K562 (cell line): ENCODE data around the gene SPATC1L. TPM values are rescaled to one million over a fixed set of nuclear protein-coding genes. Genes with fewer than 3 reads are reported as not detected.
A peak's percentile ranks its signal among the peaks of the same experiment; 100 is the strongest.

Experiments used
- CBX1 ChIP-seq: sonication (generic); IDR thresholded peaks from 2 replicates; pipeline ENCODE4 v1.6.1; 2016; ENCODE audit warnings: antibody characterized with exemption, low read depth, mild to moderate bottlenecking
- HDAC3 ChIP-seq: fragments of 450-650 bp; IDR thresholded peaks from 2 replicates; pipeline ENCODE4 v1.6.1; 2018; ENCODE audit warnings: borderline replicate concordance, mild to moderate bottlenecking, moderate library complexity; ENCODE audit not compliant: partially characterized antibody
- IRF1 ChIP-seq: sonication (generic); formaldehyde crosslinking; IDR thresholded peaks from 2 replicates; pipeline ENCODE4 v1.8.0; 2022; ENCODE audit warnings: missing genetic modification reagents, mild to moderate bottlenecking, borderline replicate concordance
- KDM4B ChIP-seq, 2 experiments: fragments of 450-650 bp in 1 of 2; sonication (generic) in 1 of 2; IDR thresholded peaks; 2 replicates each; pipeline ENCODE4 v1.6.1; 2016 to 2017; ENCODE audit warnings: borderline replicate concordance in 2 of 2, antibody characterized with exemption in 1 of 2, low read depth in 1 of 2, mild to moderate bottlenecking in 1 of 2
- KLF10 ChIP-seq: fragments of 250-450 bp; sonication (Bioruptor Pico); IDR thresholded peaks from 2 replicates; pipeline ENCODE4 v1.6.1; 2021; ENCODE audit warnings: matching md5 sums
- MCM2 ChIP-seq: fragments of 450-650 bp; IDR thresholded peaks from 2 replicates; pipeline ENCODE4 v1.6.1; 2017; ENCODE audit warnings: low read depth, mild to moderate bottlenecking
- PURB ChIP-seq: sonication (generic); formaldehyde crosslinking; IDR thresholded peaks from 2 replicates; pipeline ENCODE4 v1.9.0; 2021; ENCODE audit warnings: low read depth, mild to moderate bottlenecking, missing genetic modification reagents
- SMARCA4 ChIP-seq: fragments of 450-650 bp; IDR thresholded peaks from 2 replicates; pipeline ENCODE4 v1.6.1; 2016
- TAF15 ChIP-seq: fragments of 200-400 bp; formaldehyde crosslinking; IDR thresholded peaks from 2 replicates; pipeline ENCODE4 v1.6.1; 2017; ENCODE audit warnings: mild to moderate bottlenecking, low read depth, low read length, moderate library complexity
- ZBTB26 ChIP-seq: fragments of 450-650 bp; formaldehyde crosslinking; IDR thresholded peaks from 2 replicates; pipeline ENCODE4 v1.4.0; 2022; ENCODE audit warnings: missing genetic modification characterization
- ZFX ChIP-seq: sonication (generic); formaldehyde crosslinking; IDR thresholded peaks from 2 replicates; pipeline ENCODE4 v1.8.0; 2022; ENCODE audit warnings: mild to moderate bottlenecking, missing genetic modification reagents, moderate library complexity
- polyA plus RNA-seq, 8 experiments: library from polyadenylated mRNA; depleted of rRNA in 4 of 8; stranded (reverse) in 5 of 8; unstranded in 3 of 8; fragments of >200 nt; fragmentation: Nextera tagmentation in 2 of 8; fragmentation: Illumina TruSeq in 1 of 8; extraction: Ambion mirVana in 2 of 8; extraction: Trizol in 1 of 8; gene quantifications; 2 replicates each; pipeline versions ENCODE4 v1.2.1 to v1.2.3, GENCODE V29; 2011 to 2014; ENCODE audit warnings: inconsistent platforms in 1 of 8, missing spikeins in 1 of 8
- total RNA-seq, 7 experiments: library from RNA; depleted of rRNA in 6 of 7; stranded (reverse); fragments of >200 nt in 6 of 7; fragmentation: Illumina TruSeq in 2 of 7; extraction: Trizol in 2 of 7; gene quantifications; 2 replicates each; pipeline versions ENCODE4 v1.2.1 to v1.2.3, GENCODE V29; 2011 to 2021; ENCODE audit warnings: low replicate concordance in 1 of 7
- TF ChIP-seq, protein P1 (sequence below): fragments of 250-450 bp; sonication (Bioruptor Pico); IDR thresholded peaks from 2 replicates; pipeline ENCODE4 v1.5.0; 2021; ENCODE audit warnings: mild to moderate bottlenecking, borderline replicate concordance
- TF ChIP-seq, protein P2 (sequence below), 2 experiments: fragments of 450-650 bp; conservative IDR thresholded peaks; 2 replicates each; pipeline ENCODE4 v1.6.1; 2017; ENCODE audit warnings: mild to moderate bottlenecking in 2 of 2, moderate library complexity in 2 of 2
- TF ChIP-seq, protein P3 (sequence below): fragments of 450-650 bp; IDR thresholded peaks from 2 replicates; pipeline ENCODE4 v1.6.1; 2018; ENCODE audit not compliant: partially characterized antibody

The SPATC1L gene
- total and polyA plus RNA-seq, 9 of the 15 experiments (the other 6 are each of a cell fraction or from before 2014, with no cell fraction given), result 0.14 to 121 (median 34.0) TPM; not detected in 1

- TF ChIP-seq, protein P1, sequence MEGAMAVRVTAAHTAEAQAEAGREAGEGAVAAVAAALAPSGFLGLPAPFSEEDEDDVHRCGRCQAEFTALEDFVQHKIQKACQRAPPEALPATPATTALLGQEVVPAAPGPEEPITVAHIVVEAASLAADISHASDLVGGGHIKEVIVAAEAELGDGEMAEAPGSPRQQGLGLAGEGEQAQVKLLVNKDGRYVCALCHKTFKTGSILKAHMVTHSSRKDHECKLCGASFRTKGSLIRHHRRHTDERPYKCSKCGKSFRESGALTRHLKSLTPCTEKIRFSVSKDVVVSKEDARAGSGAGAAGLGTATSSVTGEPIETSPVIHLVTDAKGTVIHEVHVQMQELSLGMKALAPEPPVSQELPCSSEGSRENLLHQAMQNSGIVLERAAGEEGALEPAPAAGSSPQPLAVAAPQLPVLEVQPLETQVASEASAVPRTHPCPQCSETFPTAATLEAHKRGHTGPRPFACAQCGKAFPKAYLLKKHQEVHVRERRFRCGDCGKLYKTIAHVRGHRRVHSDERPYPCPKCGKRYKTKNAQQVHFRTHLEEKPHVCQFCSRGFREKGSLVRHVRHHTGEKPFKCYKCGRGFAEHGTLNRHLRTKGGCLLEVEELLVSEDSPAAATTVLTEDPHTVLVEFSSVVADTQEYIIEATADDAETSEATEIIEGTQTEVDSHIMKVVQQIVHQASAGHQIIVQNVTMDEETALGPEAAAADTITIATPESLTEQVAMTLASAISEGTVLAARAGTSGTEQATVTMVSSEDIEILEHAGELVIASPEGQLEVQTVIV (CRISPR knock-in tag), result no peak
- peak; percentile 93 for TF ChIP-seq SMARCA4
- TF ChIP-seq HDAC3, result peak; percentile 26
- TF ChIP-seq ZBTB26, result no peak
- TF ChIP-seq KDM4B (IDR thresholded peaks at IDR 0.05; ENCODE audit: borderline replicate concordance in 2 of 2, low read depth in 1 of 2), result no peak
- no peak for TF ChIP-seq MCM2
- TF ChIP-seq, protein P2, sequence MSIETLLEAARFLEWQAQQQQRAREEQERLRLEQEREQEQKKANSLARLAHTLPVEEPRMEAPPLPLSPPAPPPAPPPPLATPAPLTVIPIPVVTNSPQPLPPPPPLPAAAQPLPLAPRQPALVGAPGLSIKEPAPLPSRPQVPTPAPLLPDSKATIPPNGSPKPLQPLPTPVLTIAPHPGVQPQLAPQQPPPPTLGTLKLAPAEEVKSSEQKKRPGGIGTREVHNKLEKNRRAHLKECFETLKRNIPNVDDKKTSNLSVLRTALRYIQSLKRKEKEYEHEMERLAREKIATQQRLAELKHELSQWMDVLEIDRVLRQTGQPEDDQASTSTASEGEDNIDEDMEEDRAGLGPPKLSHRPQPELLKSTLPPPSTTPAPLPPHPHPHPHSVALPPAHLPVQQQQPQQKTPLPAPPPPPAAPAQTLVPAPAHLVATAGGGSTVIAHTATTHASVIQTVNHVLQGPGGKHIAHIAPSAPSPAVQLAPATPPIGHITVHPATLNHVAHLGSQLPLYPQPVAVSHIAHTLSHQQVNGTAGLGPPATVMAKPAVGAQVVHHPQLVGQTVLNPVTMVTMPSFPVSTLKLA (conservative IDR thresholded peaks at IDR 0.05), result no peak; a peak in 1 of 4 replicates
- TF ChIP-seq CBX1, result no peak
- TF ChIP-seq, protein P3, sequence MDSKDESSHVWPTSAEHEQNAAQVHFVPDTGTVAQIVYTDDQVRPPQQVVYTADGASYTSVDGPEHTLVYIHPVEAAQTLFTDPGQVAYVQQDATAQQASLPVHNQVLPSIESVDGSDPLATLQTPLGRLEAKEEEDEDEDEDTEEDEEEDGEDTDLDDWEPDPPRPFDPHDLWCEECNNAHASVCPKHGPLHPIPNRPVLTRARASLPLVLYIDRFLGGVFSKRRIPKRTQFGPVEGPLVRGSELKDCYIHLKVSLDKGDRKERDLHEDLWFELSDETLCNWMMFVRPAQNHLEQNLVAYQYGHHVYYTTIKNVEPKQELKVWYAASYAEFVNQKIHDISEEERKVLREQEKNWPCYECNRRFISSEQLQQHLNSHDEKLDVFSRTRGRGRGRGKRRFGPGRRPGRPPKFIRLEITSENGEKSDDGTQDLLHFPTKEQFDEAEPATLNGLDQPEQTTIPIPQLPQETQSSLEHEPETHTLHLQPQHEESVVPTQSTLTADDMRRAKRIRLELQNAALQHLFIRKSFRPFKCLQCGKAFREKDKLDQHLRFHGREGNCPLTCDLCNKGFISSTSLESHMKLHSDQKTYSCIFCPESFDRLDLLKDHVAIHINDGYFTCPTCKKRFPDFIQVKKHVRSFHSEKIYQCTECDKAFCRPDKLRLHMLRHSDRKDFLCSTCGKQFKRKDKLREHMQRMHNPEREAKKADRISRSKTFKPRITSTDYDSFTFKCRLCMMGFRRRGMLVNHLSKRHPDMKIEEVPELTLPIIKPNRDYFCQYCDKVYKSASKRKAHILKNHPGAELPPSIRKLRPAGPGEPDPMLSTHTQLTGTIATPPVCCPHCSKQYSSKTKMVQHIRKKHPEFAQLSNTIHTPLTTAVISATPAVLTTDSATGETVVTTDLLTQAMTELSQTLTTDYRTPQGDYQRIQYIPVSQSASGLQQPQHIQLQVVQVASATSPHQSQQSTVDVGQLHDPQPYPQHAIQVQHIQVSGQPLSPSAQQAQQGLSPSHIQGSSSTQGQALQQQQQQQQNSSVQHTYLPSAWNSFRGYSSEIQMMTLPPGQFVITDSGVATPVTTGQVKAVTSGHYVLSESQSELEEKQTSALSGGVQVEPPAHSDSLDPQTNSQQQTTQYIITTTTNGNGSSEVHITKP, result peak; percentile 84
- TF ChIP-seq IRF1 (CRISPR knock-in tag), result no peak
- no peak for TF ChIP-seq KLF10 (CRISPR knock-in tag)
- peak; percentile 47; the same call in 1 of the 2 replicates for TF ChIP-seq ZFX
- no peak for TF ChIP-seq TAF15
- no peak for TF ChIP-seq PURB
These were observed 4.3 kb upstream of the SPATC1L start (continued) for GRCh38 chr21:46188226-46189212.
